Measurements from ENCODE around the gene SCT. TPM values are rescaled to one million over a fixed set of nuclear protein-coding genes. Genes with fewer than 3 reads are reported as not detected.

Gene SCT
- total and polyA plus RNA-seq, 4 donors, result not detected

DNA sequence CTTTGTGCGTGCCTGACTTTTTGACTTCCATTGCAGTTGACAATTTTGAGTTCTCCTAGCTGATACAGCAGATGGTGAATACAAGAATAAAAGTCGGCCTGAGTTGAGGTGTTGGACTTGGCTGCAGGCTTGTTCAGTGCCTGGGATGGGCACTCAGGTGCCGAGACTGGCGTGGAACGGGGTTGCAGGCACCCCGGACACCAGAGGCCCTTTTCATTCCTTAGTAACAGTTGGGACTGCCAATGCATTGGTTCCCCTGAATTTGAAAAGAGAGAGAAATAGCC, 49.4 kb downstream of the SCT start:
- WGBS, 2 donors, result 54 to 71% methylated on average over 6 of the region's 6 CpGs
- Histone ChIP-seq H3K27me3 (ENCODE audit: control insufficient read depth in 3 of 3, insufficient read depth in 3 of 3, low read length in 2 of 3) (peaks cover 0 to 5% (median 0%) of the 10 kb centered on the region in 3 donors), H3K9ac (ENCODE audit: insufficient read depth in 1 of 2, low read length in 2 of 2) (peak overlapping the region; percentile 61 to 76), H3K4me3 (peak overlapping the region; percentile 99), H3K36me3 (ENCODE audit: control insufficient read depth in 4 of 4, insufficient read depth in 4 of 4, low read length in 4 of 4) (peaks cover 0 to 9% (median 6%) of the 10 kb centered on the region in 4 donors), H3K4me1 (ENCODE audit: control insufficient read depth in 5 of 5, insufficient read depth in 5 of 5, low read length in 5 of 5) (peaks cover 4 to 34% (median 15%) of the 10 kb centered on the region in 5 donors), H3K9me3 (ENCODE audit: control insufficient read depth in 4 of 4, insufficient read depth in 3 of 4, low read length in 3 of 4) (no peaks in the 10 kb centered on the region), H3K27ac (ENCODE audit: low read depth in 1 of 2, low read length in 1 of 2) (no peak overlapping the region)
- no peak for ATAC-seq (ENCODE audit: insufficient read depth, low FRiP score)
- no peak for DNase-seq
- TF ChIP-seq, protein P1, sequence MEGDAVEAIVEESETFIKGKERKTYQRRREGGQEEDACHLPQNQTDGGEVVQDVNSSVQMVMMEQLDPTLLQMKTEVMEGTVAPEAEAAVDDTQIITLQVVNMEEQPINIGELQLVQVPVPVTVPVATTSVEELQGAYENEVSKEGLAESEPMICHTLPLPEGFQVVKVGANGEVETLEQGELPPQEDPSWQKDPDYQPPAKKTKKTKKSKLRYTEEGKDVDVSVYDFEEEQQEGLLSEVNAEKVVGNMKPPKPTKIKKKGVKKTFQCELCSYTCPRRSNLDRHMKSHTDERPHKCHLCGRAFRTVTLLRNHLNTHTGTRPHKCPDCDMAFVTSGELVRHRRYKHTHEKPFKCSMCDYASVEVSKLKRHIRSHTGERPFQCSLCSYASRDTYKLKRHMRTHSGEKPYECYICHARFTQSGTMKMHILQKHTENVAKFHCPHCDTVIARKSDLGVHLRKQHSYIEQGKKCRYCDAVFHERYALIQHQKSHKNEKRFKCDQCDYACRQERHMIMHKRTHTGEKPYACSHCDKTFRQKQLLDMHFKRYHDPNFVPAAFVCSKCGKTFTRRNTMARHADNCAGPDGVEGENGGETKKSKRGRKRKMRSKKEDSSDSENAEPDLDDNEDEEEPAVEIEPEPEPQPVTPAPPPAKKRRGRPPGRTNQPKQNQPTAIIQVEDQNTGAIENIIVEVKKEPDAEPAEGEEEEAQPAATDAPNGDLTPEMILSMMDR (IDR thresholded peaks at IDR 0.05; ENCODE audit: control extremely low read depth, extremely low read depth), result no peak

DNA sequence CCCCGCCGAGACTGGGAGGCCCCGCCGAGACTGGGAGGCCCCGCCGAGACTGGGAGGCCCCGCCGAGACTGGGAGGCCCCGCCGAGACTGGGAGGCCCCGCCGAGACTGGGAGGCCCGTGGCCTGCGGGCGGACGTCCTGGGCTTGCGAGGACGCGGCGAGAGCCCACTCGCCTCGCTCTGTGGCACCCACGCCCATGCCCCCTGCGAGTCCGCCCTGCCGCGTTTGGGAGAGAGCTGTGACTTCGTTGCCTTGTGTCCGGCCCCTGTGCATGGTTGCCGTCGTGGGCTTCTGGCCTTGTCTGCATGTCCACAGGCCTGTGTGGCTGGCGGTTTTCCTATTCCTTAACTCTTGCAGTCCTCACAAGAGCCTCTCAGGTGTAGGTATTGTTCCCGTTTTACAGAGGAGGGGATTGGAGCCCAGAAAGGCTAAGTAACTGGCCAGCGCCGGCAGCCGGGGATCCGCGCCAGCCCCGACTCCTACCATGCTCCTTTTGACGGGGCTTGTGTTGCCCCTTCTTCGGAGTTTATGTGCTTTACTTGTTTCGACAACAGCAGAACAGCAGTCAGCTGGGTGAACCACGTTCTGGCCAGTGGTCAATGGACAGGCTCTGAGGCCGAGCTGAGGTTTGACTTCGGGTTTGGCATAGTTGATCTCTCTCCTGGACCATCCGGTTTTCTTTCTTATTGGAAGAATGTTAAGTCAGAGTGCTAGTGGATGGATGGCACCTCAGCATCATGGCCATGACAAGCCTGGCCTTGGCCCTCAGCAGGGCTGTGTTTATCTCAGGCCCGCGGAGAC, 50.0 kb downstream of the SCT start:
- Histone ChIP-seq H3K27ac (ENCODE audit: low read depth in 1 of 2, low read length in 1 of 2) (peak overlapping the region; percentile 5 to 87), H3K27me3 (ENCODE audit: control insufficient read depth in 3 of 3, insufficient read depth in 3 of 3, low read length in 2 of 3) (peaks cover 0 to 5% (median 0%) of the 10 kb centered on the region in 3 donors), H3K4me1 (ENCODE audit: control insufficient read depth in 5 of 5, insufficient read depth in 5 of 5, low read length in 5 of 5) (peaks cover 4 to 34% (median 15%) of the 10 kb centered on the region in 5 donors), H3K36me3 (ENCODE audit: control insufficient read depth in 4 of 4, insufficient read depth in 4 of 4, low read length in 4 of 4) (peaks cover 0 to 9% (median 5%) of the 10 kb centered on the region in 4 donors), H3K9me3 (ENCODE audit: control insufficient read depth in 4 of 4, insufficient read depth in 3 of 4, low read length in 3 of 4) (no peaks in the 10 kb centered on the region), H3K9ac (ENCODE audit: insufficient read depth in 1 of 2, low read length in 2 of 2) (peak overlapping the region; percentile 61 to 76), H3K4me3 (peak overlapping the region; percentile 99)
- no peak for DNase-seq
- ATAC-seq (ENCODE audit: insufficient read depth, low FRiP score), result no peak
- TF ChIP-seq, protein P1 (IDR thresholded peaks at IDR 0.05; ENCODE audit: control extremely low read depth, extremely low read depth), result no peak
- 4 to 6% methylated on average over 37 to 42 of the region's 48 CpGs for WGBS, 2 donors

Other genes starting within 250 kb of the SCT start
- 10 to 100 TPM; 15.7 to 63.1 TPM for gene PKP3, start 233.0 kb downstream of the SCT start, total RNA-seq
- 10 to 100 TPM; 33.8 to 46.8 TPM for gene PKP3, start 233.0 kb downstream of the SCT start, polyA plus RNA-seq
- gene SIGIRR, start 212.2 kb downstream of the SCT start, total RNA-seq, result 10 to 100 TPM; 25.7 to 87.3 TPM
- gene SIGIRR, start 212.2 kb downstream of the SCT start, polyA plus RNA-seq, result 100 to 1,000 TPM in 1 of 2 donors, 10 to 100 TPM in 1; 43.4 to 112 TPM
- 10 to 100 TPM in 1 of 2 donors, 1 to 10 TPM in 1; 5.8 to 17.6 TPM for gene ANO9, start 185.2 kb downstream of the SCT start, total RNA-seq
- 10 to 100 TPM in 1 of 2 donors, 1 to 10 TPM in 1; 8.7 to 18.6 TPM for gene ANO9, start 185.2 kb downstream of the SCT start, polyA plus RNA-seq
- 10 to 100 TPM; 26.8 to 29.4 TPM for gene PTDSS2, start 176.9 kb downstream of the SCT start, total RNA-seq
- 10 to 100 TPM; 20.4 to 36.5 TPM for gene PTDSS2, start 176.9 kb downstream of the SCT start, polyA plus RNA-seq
- gene RNH1, start 119.9 kb downstream of the SCT start, total RNA-seq, result 100 to 1,000 TPM; 152 to 313 TPM
- 100 to 1,000 TPM; 153 to 315 TPM for gene RNH1, start 119.9 kb downstream of the SCT start, polyA plus RNA-seq
- 10 to 100 TPM; 20.5 to 73.5 TPM for gene HRAS, start 91.6 kb downstream of the SCT start, total RNA-seq
- 100 to 1,000 TPM in 1 of 2 donors, 10 to 100 TPM in 1; 65.8 to 133 TPM for gene HRAS, start 91.6 kb downstream of the SCT start, polyA plus RNA-seq
- 10 to 100 TPM in 1 of 2 donors, 1 to 10 TPM in 1; 3.4 to 11.7 TPM for gene LRRC56, start 89.7 kb downstream of the SCT start, total RNA-seq
- gene LRRC56, start 89.7 kb downstream of the SCT start, polyA plus RNA-seq, result 1 to 10 TPM; 3.8 to 5.7 TPM
- gene LMNTD2, start 66.4 kb downstream of the SCT start, total RNA-seq, result 1 to 10 TPM; 3.0 to 9.7 TPM
- gene LMNTD2, start 66.4 kb downstream of the SCT start, polyA plus RNA-seq, result 1 to 10 TPM; 2.3 to 4.6 TPM
- 10 to 100 TPM; 53.5 to 79.4 TPM for gene RASSF7, start 66.2 kb downstream of the SCT start, total RNA-seq
- gene RASSF7, start 66.2 kb downstream of the SCT start, polyA plus RNA-seq, result 100 to 1,000 TPM in 1 of 2 donors, 10 to 100 TPM in 1; 47.9 to 153 TPM
- 10 to 100 TPM; 23.2 to 39.3 TPM for gene PHRF1, start 50.7 kb downstream of the SCT start, total RNA-seq
- 10 to 100 TPM; 16.3 to 23.7 TPM for gene PHRF1, start 50.7 kb downstream of the SCT start, polyA plus RNA-seq
- 10 to 100 TPM; 24.7 to 43.5 TPM for gene IRF7, start 11.2 kb downstream of the SCT start, total RNA-seq
- gene IRF7, start 11.2 kb downstream of the SCT start, polyA plus RNA-seq, result 10 to 100 TPM; 62.1 to 68.3 TPM
- gene CDHR5, start 2.2 kb downstream of the SCT start, total RNA-seq, result not detected
- gene CDHR5, start 2.2 kb downstream of the SCT start, polyA plus RNA-seq, result under 1 TPM; 0.02 to 0.10 TPM
- 1 to 10 TPM in 1 of 2 donors, not detected in 1; 1.1 TPM for gene DRD4, start 10.1 kb upstream of the SCT start, total RNA-seq
- gene DRD4, start 10.1 kb upstream of the SCT start, polyA plus RNA-seq, result under 1 TPM; 0.05 to 0.35 TPM
- 10 to 100 TPM; 18.5 to 33.1 TPM for gene DEAF1, start 68.0 kb upstream of the SCT start, total RNA-seq
- 10 to 100 TPM; 20.0 to 24.7 TPM for gene DEAF1, start 68.0 kb upstream of the SCT start, polyA plus RNA-seq
- 10 to 100 TPM; 10.3 to 23.2 TPM for gene TMEM80, start 68.6 kb upstream of the SCT start, total RNA-seq
- 10 to 100 TPM; 13.8 to 28.1 TPM for gene TMEM80, start 68.6 kb upstream of the SCT start, polyA plus RNA-seq
- gene EPS8L2, start 79.0 kb upstream of the SCT start, total RNA-seq, result 100 to 1,000 TPM in 1 of 2 donors, 10 to 100 TPM in 1; 92.4 to 166 TPM
- 100 to 1,000 TPM in 1 of 2 donors, 10 to 100 TPM in 1; 35.6 to 114 TPM for gene EPS8L2, start 79.0 kb upstream of the SCT start, polyA plus RNA-seq
- gene TALDO1, start 120.3 kb upstream of the SCT start, total RNA-seq, result 100 to 1,000 TPM; 128 to 292 TPM
- gene TALDO1, start 120.3 kb upstream of the SCT start, polyA plus RNA-seq, result 100 to 1,000 TPM; 186 to 311 TPM
- gene GATD1, start 150.3 kb upstream of the SCT start, total RNA-seq, result 10 to 100 TPM; 24.6 to 63.1 TPM
- 10 to 100 TPM; 22.1 to 53.6 TPM for gene GATD1, start 150.3 kb upstream of the SCT start, polyA plus RNA-seq
- gene CEND1, start 162.9 kb upstream of the SCT start, total RNA-seq, result under 1 TPM in 1 of 2 donors, not detected in 1; 0.18 TPM
- gene CEND1, start 162.9 kb upstream of the SCT start, polyA plus RNA-seq, result under 1 TPM; 0.10 to 0.14 TPM
- gene SLC25A22, start 171.1 kb upstream of the SCT start, total RNA-seq, result 10 to 100 TPM; 10.6 to 38.2 TPM
- 10 to 100 TPM; 18.6 to 36.4 TPM for gene SLC25A22, start 171.1 kb upstream of the SCT start, polyA plus RNA-seq
- gene PIDD1, start 178.1 kb upstream of the SCT start, total RNA-seq, result 10 to 100 TPM in 1 of 2 donors, 1 to 10 TPM in 1; 8.7 to 15.3 TPM
- 10 to 100 TPM in 1 of 2 donors, 1 to 10 TPM in 1; 8.5 to 16.9 TPM for gene PIDD1, start 178.1 kb upstream of the SCT start, polyA plus RNA-seq
- gene RPLP2, start 182.8 kb upstream of the SCT start, total RNA-seq, result 1,000 to 10,000 TPM in 1 of 2 donors, 100 to 1,000 TPM in 1; 441 to 1,892 TPM
- gene RPLP2, start 182.8 kb upstream of the SCT start, polyA plus RNA-seq, result 1,000 to 10,000 TPM; 1,133 to 2,648 TPM
- gene PNPLA2, start 191.7 kb upstream of the SCT start, total RNA-seq, result 100 to 1,000 TPM in 1 of 2 donors, 10 to 100 TPM in 1; 65.1 to 160 TPM
- 10 to 100 TPM; 76.1 to 92.4 TPM for gene PNPLA2, start 191.7 kb upstream of the SCT start, polyA plus RNA-seq
- gene CRACR2B, start 200.7 kb upstream of the SCT start, total RNA-seq, result 10 to 100 TPM; 17.9 to 45.1 TPM
- gene CRACR2B, start 200.7 kb upstream of the SCT start, polyA plus RNA-seq, result 10 to 100 TPM; 19.1 to 44.4 TPM
- gene CD151, start 205.8 kb upstream of the SCT start, total RNA-seq, result 100 to 1,000 TPM; 182 to 486 TPM
- 100 to 1,000 TPM; 313 to 556 TPM for gene CD151, start 205.8 kb upstream of the SCT start, polyA plus RNA-seq
- 100 to 1,000 TPM; 144 to 155 TPM for gene POLR2L, start 215.3 kb upstream of the SCT start, total RNA-seq
- gene POLR2L, start 215.3 kb upstream of the SCT start, polyA plus RNA-seq, result 100 to 1,000 TPM; 179 to 183 TPM
- gene TSPAN4, start 215.7 kb upstream of the SCT start, total RNA-seq, result 100 to 1,000 TPM in 1 of 2 donors, 10 to 100 TPM in 1; 68.3 to 135 TPM
- 100 to 1,000 TPM; 133 to 197 TPM for gene TSPAN4, start 215.7 kb upstream of the SCT start, polyA plus RNA-seq